ENCODE measurements around the gene PKN3.

The PKN3 gene

DNA sequence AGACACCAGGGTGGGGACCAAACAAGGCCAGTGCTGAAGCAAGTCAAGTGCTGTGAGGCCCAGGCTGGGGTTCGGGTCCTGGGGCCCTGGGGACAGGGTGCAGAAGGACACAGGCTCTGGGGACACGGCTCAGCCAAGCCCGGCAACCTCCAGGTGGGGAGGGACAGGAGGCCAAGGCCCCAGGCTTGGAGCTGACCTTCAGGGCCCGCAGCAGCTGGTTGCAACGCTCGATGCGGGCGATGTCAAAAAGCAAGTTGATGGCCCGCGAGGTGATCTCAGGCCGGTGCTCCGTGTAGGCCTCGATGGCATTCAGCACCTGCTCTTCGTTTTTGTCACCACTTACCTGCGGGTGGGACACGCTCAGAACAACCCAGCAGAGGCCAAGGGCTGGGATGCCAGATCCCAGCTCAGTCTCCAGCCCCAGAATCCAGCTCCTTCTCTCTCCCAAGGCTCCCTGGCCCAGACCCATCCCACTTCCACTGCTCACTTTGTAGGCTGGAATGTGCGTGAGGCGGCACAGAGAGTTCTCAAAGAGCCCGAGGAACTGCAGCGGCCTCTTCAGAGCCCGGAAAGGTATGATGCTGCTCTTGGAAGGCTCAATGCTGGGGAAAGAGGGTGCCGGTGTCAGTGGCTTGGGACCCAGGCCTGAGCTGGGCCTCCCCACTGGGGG is 48.8 kb downstream of the PKN3 start:
- no peak for DNase-seq

GRCh38 chr9:128753627-128754026 is 51.3 kb downstream of the PKN3 start:
- DNase-seq = no peak

GRCh38 chr9:128757602-128758001 is 55.3 kb downstream of the PKN3 start:
- DNase-seq = no peak

DNA sequence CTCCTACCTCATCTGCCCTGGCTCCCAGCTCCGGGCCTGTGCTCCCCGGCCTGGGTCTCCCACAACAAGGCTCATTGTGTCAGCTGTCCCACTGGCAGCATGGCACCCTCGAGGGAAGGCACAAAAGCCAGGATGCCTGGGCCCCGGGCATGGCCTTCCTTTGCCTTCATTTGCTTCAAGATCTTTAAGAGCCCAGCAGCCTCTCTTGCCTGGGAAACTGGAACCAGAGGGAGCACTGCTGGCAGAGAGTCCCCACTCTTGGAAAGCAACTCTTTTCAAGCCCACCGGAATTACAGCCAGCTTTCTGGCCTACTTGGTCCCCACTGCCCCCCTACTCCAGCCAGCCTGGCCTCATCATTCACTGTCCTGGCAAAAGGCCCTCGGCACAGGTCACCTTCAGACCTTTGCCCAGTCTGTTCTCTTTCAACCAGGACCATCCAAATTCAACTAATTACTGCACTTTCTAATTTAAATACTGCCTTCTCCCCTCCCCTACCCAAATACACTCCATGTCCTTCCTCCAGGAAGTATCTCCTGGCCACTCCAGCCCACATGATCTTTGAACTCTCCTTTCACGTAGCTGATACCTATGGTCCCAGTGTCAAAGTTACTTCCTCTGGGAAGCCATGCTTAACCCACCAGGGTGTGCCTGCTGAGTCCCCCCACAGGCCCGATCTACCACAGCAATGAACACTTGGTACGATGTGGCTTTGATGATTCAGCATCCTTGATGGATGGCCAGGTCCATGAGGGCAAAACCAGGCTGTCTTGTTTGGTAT is 60.6 kb downstream of the PKN3 start:
- no peak for DNase-seq

- DNase-seq = no peak
Measured at GRCh38 chr9:128764361-128764760, 62.1 kb downstream of the PKN3 start.

- DNase-seq = no peak
Measured at GRCh38 chr9:128765499-128765898, 63.2 kb downstream of the PKN3 start.

DNA sequence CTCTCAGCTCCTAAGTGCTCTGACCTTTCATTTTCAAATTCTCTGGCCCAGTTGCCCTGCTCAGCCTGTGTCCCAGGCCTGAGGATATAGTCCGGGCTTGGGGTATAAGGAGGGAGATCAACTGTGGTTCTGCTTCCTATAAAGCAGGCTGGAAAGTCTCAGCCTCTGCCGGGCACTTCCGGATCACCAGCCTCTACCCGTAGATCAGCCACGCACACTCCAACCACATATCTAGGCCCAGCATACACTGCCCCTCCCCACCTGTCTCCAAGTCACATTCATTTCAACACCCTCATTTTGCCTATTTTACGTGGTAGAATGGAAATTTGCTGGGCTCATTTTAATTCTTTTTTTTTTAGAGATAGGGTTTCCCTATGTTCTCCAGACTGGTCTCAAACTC is 66.3 kb downstream of the PKN3 start:
- no peak for DNase-seq
